ENCODE results near the gene ZCCHC13. TPM values are rescaled to one million over a fixed set of nuclear protein-coding genes. Genes with fewer than 3 reads are reported as not detected.
"Not testable (repeated sequence)": the region's sequence is repeated elsewhere in the genome, so short reads cannot be mapped to it uniquely, and the experiment has no call there.

Gene ZCCHC13
- total RNA-seq, 2 donors from 2014 or later = not detected

- TF ChIP-seq CTCF (IDR thresholded peaks at IDR 0.05) = no peak
- ATAC-seq (ENCODE audit: insufficient number of reproducible peaks, low FRiP score, low read depth) = no peak
- H3K4me1 ChIP-seq (ENCODE audit: control insufficient read depth in 1 of 2, low read depth in 2 of 2) = no peaks in the 10 kb centered on the region
- no peaks in the 10 kb centered on the region for H3K27me3 ChIP-seq (replicated peaks; ENCODE audit: insufficient read depth)
- H3K36me3 ChIP-seq = no peaks in the 10 kb centered on the region
- no peaks in the 10 kb centered on the region for H3K9me3 ChIP-seq
- DNase-seq (ENCODE audit: low spot score) = no peak
- no peak overlapping the region for H3K4me3 ChIP-seq
- H3K27ac ChIP-seq = no peak overlapping the region
These were observed 17.2 kb downstream of the ZCCHC13 start for GRCh38 chrX:74321191-74321590.

GRCh38 chrX:74324131-74324530 lies 20.2 kb downstream of the ZCCHC13 start:
- DNase-seq (ENCODE audit: low spot score) (no peak), ATAC-seq (ENCODE audit: insufficient number of reproducible peaks, low FRiP score, low read depth) (no peak)
- no peaks in the 10 kb centered on the region for H3K9me3 ChIP-seq
- H3K4me3 ChIP-seq = no peak overlapping the region
- H3K36me3 ChIP-seq = no peaks in the 10 kb centered on the region
- H3K27ac ChIP-seq = no peak overlapping the region
- no peak for TF ChIP-seq CTCF (IDR thresholded peaks at IDR 0.05)
- H3K4me1 ChIP-seq (ENCODE audit: control insufficient read depth in 1 of 2, low read depth in 2 of 2) = no peaks in the 10 kb centered on the region
- no peaks in the 10 kb centered on the region for H3K27me3 ChIP-seq (replicated peaks; ENCODE audit: insufficient read depth)

GRCh38 chrX:74325130-74326059 lies 21.4 kb downstream of the ZCCHC13 start:
- ATAC-seq (ENCODE audit: insufficient number of reproducible peaks, low FRiP score, low read depth) (no peak), DNase-seq (ENCODE audit: low spot score) (no peak)
- Histone ChIP-seq H3K9me3 (no peaks in the 10 kb centered on the region), H3K27me3 (replicated peaks; ENCODE audit: insufficient read depth) (no peaks in the 10 kb centered on the region), H3K4me1 (ENCODE audit: control insufficient read depth in 1 of 2, low read depth in 2 of 2) (no peaks in the 10 kb centered on the region), H3K27ac (no peak overlapping the region), H3K4me3 (no peak overlapping the region), H3K36me3 (no peaks in the 10 kb centered on the region)
- no peak for TF ChIP-seq CTCF (IDR thresholded peaks at IDR 0.05)

GRCh38 chrX:74338852-74339251 lies 34.9 kb downstream of the ZCCHC13 start:
- Histone ChIP-seq H3K27me3 (replicated peaks; ENCODE audit: insufficient read depth) (no peaks in the 10 kb centered on the region), H3K9me3 (no peaks in the 10 kb centered on the region), H3K4me1 (ENCODE audit: control insufficient read depth in 1 of 2, low read depth in 2 of 2) (no peaks in the 10 kb centered on the region), H3K27ac (no peak overlapping the region), H3K4me3 (no peak overlapping the region), H3K36me3 (no peaks in the 10 kb centered on the region)
- DNase-seq (ENCODE audit: low spot score) = no peak
- no peak for ATAC-seq (ENCODE audit: insufficient number of reproducible peaks, low FRiP score, low read depth)
- TF ChIP-seq CTCF (IDR thresholded peaks at IDR 0.05) = no peak

GRCh38 chrX:74340051-74340450 lies 36.1 kb downstream of the ZCCHC13 start:
- no peaks in the 10 kb centered on the region for H3K27me3 ChIP-seq (replicated peaks; ENCODE audit: insufficient read depth)
- no peak for TF ChIP-seq CTCF (IDR thresholded peaks at IDR 0.05)
- no peak overlapping the region for H3K4me3 ChIP-seq
- H3K9me3 ChIP-seq = no peaks in the 10 kb centered on the region
- ATAC-seq (ENCODE audit: insufficient number of reproducible peaks, low FRiP score, low read depth) (no peak), DNase-seq (ENCODE audit: low spot score) (no peak)
- H3K36me3 ChIP-seq = no peaks in the 10 kb centered on the region
- no peak overlapping the region for H3K27ac ChIP-seq
- no peaks in the 10 kb centered on the region for H3K4me1 ChIP-seq (ENCODE audit: control insufficient read depth in 1 of 2, low read depth in 2 of 2)

GRCh38 chrX:74342211-74342610 lies 38.2 kb downstream of the ZCCHC13 start:
- H3K27me3 ChIP-seq (replicated peaks; ENCODE audit: insufficient read depth); DNase-seq (ENCODE audit: low spot score); H3K4me1 ChIP-seq (ENCODE audit: control insufficient read depth in 1 of 2, low read depth in 2 of 2); H3K27ac ChIP-seq; ATAC-seq (ENCODE audit: insufficient number of reproducible peaks, low FRiP score, low read depth); H3K4me3 ChIP-seq; H3K36me3 ChIP-seq; H3K9me3 ChIP-seq: not testable (repeated sequence)

Data from thoracic aorta (tissue), 2 donors.